IPS DF 4.7 (cell line): Measurements from ENCODE around the gene PIGZ.

ENCODE experiments used
- DNase-seq: peaks from one replicate; pipeline ENCODE4 v3.0.0-alpha.2; 2013; ENCODE audit warnings: low spot score; ENCODE audit errors: extremely low read depth

PIGZ gene

GRCh38 chr3:196968233-196969133 lies at the start of gene PIGZ:
Gene PIGZ, minus strand, starts transcription at chr3:196968833. Its CDS starts 16,802 bp downstream, at chr3:196952031.
- DNase-seq, result no peak

- no peak for DNase-seq
These were observed 48.4 kb upstream of the PIGZ start for GRCh38 chr3:197017003-197017402.

- no peak for DNase-seq
These were observed 47.4 kb upstream of the PIGZ start for GRCh38 chr3:197015790-197016736.

GRCh38 chr3:197014942-197015575 lies 46.4 kb upstream of the PIGZ start:
- DNase-seq, result no peak

- no peak for DNase-seq
These were observed 45.4 kb upstream of the PIGZ start for GRCh38 chr3:197014024-197014423.

- no peak for DNase-seq
These were observed 43.9 kb upstream of the PIGZ start for GRCh38 chr3:197012540-197012883.

GRCh38 chr3:197011780-197012539 lies 43.3 kb upstream of the PIGZ start:
- DNase-seq, result no peak

GRCh38 chr3:197010556-197011351 lies 42.1 kb upstream of the PIGZ start:
- no peak for DNase-seq

GRCh38 chr3:197009532-197010019 lies 40.9 kb upstream of the PIGZ start:
- no peak for DNase-seq

GRCh38 chr3:197008436-197009209 lies 40.0 kb upstream of the PIGZ start:
- no peak for DNase-seq

GRCh38 chr3:197007953-197008352 lies 39.3 kb upstream of the PIGZ start:
- no peak for DNase-seq

GRCh38 chr3:197007296-197007940 lies 38.8 kb upstream of the PIGZ start:
- no peak for DNase-seq

- no peak for DNase-seq
These were observed 38.2 kb upstream of the PIGZ start for GRCh38 chr3:197006860-197007259.

GRCh38 chr3:197006446-197006845 lies 37.8 kb upstream of the PIGZ start:
- no peak for DNase-seq

GRCh38 chr3:197003461-197004385 lies 35.1 kb upstream of the PIGZ start:
- DNase-seq, result no peak

GRCh38 chr3:197002701-197003454 lies 34.2 kb upstream of the PIGZ start:
- DNase-seq, result no peak
